ENCODE results near the gene SUMO4. TPM values are rescaled to one million over a fixed set of nuclear protein-coding genes. Genes with fewer than 3 reads are reported as not detected.

The SUMO4 gene
- total RNA-seq, 2 experiments from 2014 or later = 3.7 to 4.7 TPM

DNA sequence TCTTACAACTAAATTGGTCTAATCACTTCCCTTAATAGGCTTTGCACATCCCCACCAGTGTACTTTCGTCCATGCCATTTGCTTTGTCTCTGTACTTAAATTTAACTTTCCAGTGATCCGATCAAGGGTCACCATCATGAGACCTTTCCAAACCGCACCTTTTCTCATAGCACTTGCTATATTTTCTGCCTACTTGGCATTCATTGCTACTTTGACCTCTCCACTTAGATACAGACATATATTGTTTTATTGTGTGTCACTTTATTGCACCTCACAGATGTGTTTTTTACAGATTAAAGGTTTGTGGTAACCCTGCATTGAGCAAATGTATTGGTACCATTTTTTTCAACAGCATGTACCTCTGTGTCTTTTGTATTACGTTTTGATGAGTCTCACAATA, 14.8 kb downstream of the SUMO4 start:
- ChIA-PET POLR2A (interaction anchor here (1.0 kb wide), 1 partner anchor 283 kb away, joined by 3 read pairs; no protein-coding TSS in a partner anchor), CTCF (interaction anchor here (2.5 kb wide), 1 partner anchor 17 kb away, joined by 14 read pairs; no protein-coding TSS in a partner anchor)
- H3K36me3 Mint-ChIP-seq (ENCODE audit: low read depth) = peaks cover 41% of the 10 kb centered on the region
- H3K27me3 Mint-ChIP-seq = no peaks in the 10 kb centered on the region
- no peak overlapping the region for H3K4me3 Mint-ChIP-seq
- peaks cover 8% of the 10 kb centered on the region for H3K4me1 Mint-ChIP-seq (ENCODE audit: low read depth)
- DNase-seq = no peak
- H3K9me3 Mint-ChIP-seq = peaks cover 7% of the 10 kb centered on the region
- TF ChIP-seq, protein P1, sequence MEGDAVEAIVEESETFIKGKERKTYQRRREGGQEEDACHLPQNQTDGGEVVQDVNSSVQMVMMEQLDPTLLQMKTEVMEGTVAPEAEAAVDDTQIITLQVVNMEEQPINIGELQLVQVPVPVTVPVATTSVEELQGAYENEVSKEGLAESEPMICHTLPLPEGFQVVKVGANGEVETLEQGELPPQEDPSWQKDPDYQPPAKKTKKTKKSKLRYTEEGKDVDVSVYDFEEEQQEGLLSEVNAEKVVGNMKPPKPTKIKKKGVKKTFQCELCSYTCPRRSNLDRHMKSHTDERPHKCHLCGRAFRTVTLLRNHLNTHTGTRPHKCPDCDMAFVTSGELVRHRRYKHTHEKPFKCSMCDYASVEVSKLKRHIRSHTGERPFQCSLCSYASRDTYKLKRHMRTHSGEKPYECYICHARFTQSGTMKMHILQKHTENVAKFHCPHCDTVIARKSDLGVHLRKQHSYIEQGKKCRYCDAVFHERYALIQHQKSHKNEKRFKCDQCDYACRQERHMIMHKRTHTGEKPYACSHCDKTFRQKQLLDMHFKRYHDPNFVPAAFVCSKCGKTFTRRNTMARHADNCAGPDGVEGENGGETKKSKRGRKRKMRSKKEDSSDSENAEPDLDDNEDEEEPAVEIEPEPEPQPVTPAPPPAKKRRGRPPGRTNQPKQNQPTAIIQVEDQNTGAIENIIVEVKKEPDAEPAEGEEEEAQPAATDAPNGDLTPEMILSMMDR (IDR thresholded peaks at IDR 0.05) = no peak
- no peak for ATAC-seq
- no peak overlapping the region for H3K27ac Mint-ChIP-seq
- intact Hi-C loops (cut with micrococcal nuclease) = no loop called here

DNA sequence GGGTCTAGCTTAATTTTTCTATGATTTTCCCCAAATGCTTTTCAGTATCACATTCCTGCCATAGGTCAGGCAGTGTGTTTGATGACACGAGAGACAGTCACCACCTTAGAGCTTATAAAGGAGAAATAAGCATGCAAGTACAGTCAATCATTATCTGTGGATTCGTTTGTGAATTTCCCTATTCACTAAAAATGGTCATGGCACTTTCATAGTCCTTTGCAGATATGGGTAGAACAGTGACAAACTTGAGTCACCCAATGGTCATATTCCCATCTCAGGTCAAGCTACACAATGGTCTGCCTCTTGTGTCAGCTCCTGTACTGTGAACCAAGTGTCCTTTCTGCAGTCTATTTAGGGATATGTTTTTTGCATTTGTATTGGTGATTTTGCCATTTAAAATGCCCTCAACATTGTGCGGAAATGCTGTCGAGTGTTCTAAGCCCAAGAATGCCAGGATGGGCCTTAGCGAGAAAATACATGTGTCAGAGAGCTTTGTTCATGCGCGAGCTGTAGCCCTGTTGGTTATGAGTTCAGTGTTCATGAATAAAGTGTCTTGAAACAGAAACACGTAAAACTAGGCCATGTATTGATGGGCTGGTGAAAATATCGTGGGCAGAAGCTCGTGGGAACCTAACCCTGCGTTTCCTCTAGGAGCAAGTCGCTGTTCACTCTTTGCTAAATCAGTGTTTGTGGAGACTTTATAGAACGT, 19.8 kb downstream of the SUMO4 start:
- intact Hi-C loops (cut with micrococcal nuclease) = no loop called here
- DNase-seq (no peak), ATAC-seq (no peak)
- Mint-ChIP-seq H3K36me3 (ENCODE audit: low read depth) (peaks cover 7% of the 10 kb centered on the region), H3K9me3 (peaks cover 7% of the 10 kb centered on the region), H3K27me3 (no peaks in the 10 kb centered on the region), H3K27ac (no peak overlapping the region), H3K4me3 (no peak overlapping the region), H3K4me1 (ENCODE audit: low read depth) (peaks cover 9% of the 10 kb centered on the region)
- ChIA-PET POLR2A (interaction anchor here (0.9 to 1.5 kb wide), 2 partner anchors 10 to 190 kb away, joined by 3 to 4 read pairs; no protein-coding TSS in a partner anchor), CTCF (interaction anchor here (0.8 to 8.9 kb wide), 8 partner anchors 9 to 393 kb away, joined by 3 to 62 read pairs (median 4); no protein-coding TSS in a partner anchor)
- TF ChIP-seq, protein P1 (IDR thresholded peaks at IDR 0.05) = no peak

DNA sequence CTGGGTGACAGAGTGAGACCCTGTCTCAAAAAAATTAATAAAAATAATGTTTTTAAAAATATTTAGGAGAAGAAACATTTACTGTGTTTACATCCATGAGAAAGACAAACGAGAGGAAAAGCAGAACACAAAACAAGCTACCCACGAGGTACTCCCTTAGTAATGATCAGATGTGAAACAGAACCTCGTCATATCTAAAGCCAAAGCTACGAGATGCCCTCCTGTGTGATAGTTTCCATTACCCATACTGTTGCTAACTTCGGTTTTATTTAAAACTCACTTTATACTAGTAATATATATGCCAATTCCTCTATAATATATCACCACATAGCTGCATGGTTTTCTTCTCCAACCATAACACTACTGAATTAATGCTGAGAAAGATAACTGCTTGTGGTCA, 21.1 kb downstream of the SUMO4 start:
- Mint-ChIP-seq H3K27ac (no peak overlapping the region), H3K4me1 (ENCODE audit: low read depth) (peaks cover 8% of the 10 kb centered on the region), H3K4me3 (no peak overlapping the region), H3K27me3 (no peaks in the 10 kb centered on the region), H3K9me3 (peaks cover 4% of the 10 kb centered on the region), H3K36me3 (ENCODE audit: low read depth) (no peaks in the 10 kb centered on the region)
- no peak for DNase-seq
- ChIA-PET CTCF (interaction anchor here (0.8 to 8.9 kb wide), 10 partner anchors 9 to 395 kb away, joined by 3 to 62 read pairs (median 3); no protein-coding TSS in a partner anchor), POLR2A (interaction anchor here (0.6 to 1.5 kb wide), 4 partner anchors 19 to 191 kb away, joined by 3 to 4 read pairs (median 3); no protein-coding TSS in a partner anchor)
- peak; percentile 55 for ATAC-seq
- intact Hi-C loops (cut with micrococcal nuclease) = no loop called here
- TF ChIP-seq, protein P1 (IDR thresholded peaks at IDR 0.05) = no peak

DNA sequence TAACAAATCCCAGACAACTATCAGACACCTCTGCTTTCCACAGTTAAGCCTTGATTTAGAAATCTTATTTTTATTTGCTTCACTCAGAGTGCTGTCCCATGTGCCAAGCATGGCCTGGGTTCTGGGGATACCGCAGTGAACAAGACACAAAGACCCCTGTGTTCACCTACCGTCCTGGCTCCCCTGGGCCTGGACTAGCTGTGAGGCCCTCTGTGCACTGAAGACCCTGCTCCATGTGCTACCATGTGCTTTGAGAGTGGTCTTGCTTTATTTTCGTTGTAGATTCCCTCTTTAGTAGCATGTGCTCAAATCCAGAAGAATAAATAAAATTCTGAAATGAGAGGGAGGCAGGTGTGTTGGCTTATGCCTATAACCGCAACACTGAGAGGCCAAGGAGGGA, 22.5 kb downstream of the SUMO4 start:
- intact Hi-C loops (cut with micrococcal nuclease) = no loop called here
- no peaks in the 10 kb centered on the region for H3K9me3 Mint-ChIP-seq
- H3K4me1 Mint-ChIP-seq (ENCODE audit: low read depth) = peaks cover 8% of the 10 kb centered on the region
- no peak overlapping the region for H3K4me3 Mint-ChIP-seq
- TF ChIP-seq, protein P1 (IDR thresholded peaks at IDR 0.05) = no peak
- no peak overlapping the region for H3K27ac Mint-ChIP-seq
- DNase-seq (no peak), ATAC-seq (no peak)
- H3K27me3 Mint-ChIP-seq = no peaks in the 10 kb centered on the region
- no peaks in the 10 kb centered on the region for H3K36me3 Mint-ChIP-seq (ENCODE audit: low read depth)
- ChIA-PET CTCF (interaction anchor here (1.2 to 8.9 kb wide), 3 partner anchors 10 to 342 kb away, joined by 3 to 62 read pairs (median 4); no protein-coding TSS in a partner anchor), POLR2A (no interaction called here)

DNA sequence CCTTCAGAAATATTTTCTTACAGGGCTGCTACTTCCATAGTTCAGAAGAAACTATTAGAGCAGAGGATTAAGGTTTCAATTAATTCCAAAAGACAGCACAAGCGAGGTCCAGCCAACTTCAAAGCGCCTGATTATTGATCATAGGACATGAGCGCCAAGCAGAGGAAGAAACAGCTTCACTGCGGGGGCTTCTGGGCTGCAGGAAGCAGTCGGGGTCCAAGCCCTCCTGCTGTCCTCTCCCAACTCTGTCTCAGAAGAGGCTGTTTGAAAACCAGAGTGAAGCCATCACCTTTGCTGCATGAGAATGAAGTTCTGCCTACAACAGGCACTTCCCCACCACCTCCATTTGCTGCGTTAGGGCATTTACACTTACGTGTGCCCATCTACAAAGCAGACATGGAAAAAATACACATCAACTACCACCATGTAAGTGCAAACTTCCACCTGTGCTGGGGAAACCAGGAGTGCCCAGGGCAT, 23.9 kb downstream of the SUMO4 start:
- ChIA-PET CTCF (interaction anchor here (1.0 to 8.9 kb wide), 6 partner anchors 8 to 395 kb away, joined by 3 to 62 read pairs (median 4); no protein-coding TSS in a partner anchor), POLR2A (interaction anchor here (1.2 kb wide), 2 partner anchors 9 to 292 kb away, joined by 3 read pairs; no protein-coding TSS in a partner anchor)
- ATAC-seq (no peak), DNase-seq (no peak)
- Mint-ChIP-seq H3K36me3 (ENCODE audit: low read depth) (no peaks in the 10 kb centered on the region), H3K27ac (no peak overlapping the region), H3K27me3 (no peaks in the 10 kb centered on the region), H3K4me1 (ENCODE audit: low read depth) (peaks cover 8% of the 10 kb centered on the region), H3K4me3 (no peak overlapping the region), H3K9me3 (no peaks in the 10 kb centered on the region)
- intact Hi-C loops (cut with micrococcal nuclease) = no loop called here
- TF ChIP-seq, protein P1 (IDR thresholded peaks at IDR 0.05) = no peak

Data from activated CD8-positive, alpha-beta T cell treated with anti-CD3 and anti-CD28 coated beads for 36 hours (primary cell).